ENCODE data around the gene WDR26. TPM values are rescaled to one million over a fixed set of nuclear protein-coding genes. Genes with fewer than 3 reads are reported as not detected.

Gene WDR26
- total RNA-seq, 1 donor from 2014 or later = 105 TPM

DNA sequence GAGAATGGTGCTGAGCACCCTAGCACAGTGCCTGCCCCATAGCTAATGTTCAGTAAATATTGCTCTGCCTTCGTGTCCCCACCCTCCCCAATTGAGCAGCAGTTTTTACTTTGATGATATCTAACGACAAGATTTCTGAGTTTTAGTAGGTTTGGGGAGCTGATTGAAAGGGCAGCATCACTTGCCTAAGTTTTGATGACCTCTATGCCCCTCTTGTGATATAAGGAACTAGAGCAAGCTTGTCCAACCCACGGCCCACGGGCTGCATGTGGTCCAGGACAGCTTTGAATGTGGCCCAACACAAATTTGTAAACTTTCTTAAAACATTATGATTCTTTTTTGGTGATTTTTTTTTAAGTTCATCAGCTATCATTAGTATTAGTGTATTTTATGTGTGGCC is 76.4 kb downstream of the WDR26 start:
- Mint-ChIP-seq H3K9me3 (ENCODE audit: unreplicated experiment) (no peaks in the 10 kb centered on the region), H3K27me3 (ENCODE audit: low read depth, unreplicated experiment) (no peaks in the 10 kb centered on the region), H3K4me3 (ENCODE audit: unreplicated experiment) (peak overlapping the region; percentile 94), H3K27ac (ENCODE audit: unreplicated experiment) (no peak overlapping the region), H3K4me1 (ENCODE audit: low read depth, unreplicated experiment) (peaks cover 16% of the 10 kb centered on the region), H3K36me3 (ENCODE audit: low read depth, unreplicated experiment) (peaks cover 2% of the 10 kb centered on the region)
- peaks cover 56% of the 10 kb centered on the region for H3K79me2 ChIP-seq (ENCODE audit: insufficient read depth, low read length)
- peaks cover 8% of the 10 kb centered on the region for H3K4me1 ChIP-seq (ENCODE audit: insufficient read depth, low read length)
- no peaks in the 10 kb centered on the region for H3K36me3 ChIP-seq (ENCODE audit: insufficient read depth, low read length)
- peak overlapping the region; percentile 84 for H3K4me3 ChIP-seq (ENCODE audit: insufficient read depth, low read depth, low read length)
- no peak overlapping the region for H3K27ac ChIP-seq (ENCODE audit: low read depth, low read length)
- no peaks in the 10 kb centered on the region for H3K27me3 ChIP-seq (ENCODE audit: insufficient read depth, low read length)
- H3K9me3 ChIP-seq (ENCODE audit: insufficient read depth, low read depth, low read length) = no peaks in the 10 kb centered on the region
- H3K4me2 ChIP-seq (ENCODE audit: low read length) = peak overlapping the region; percentile 89
- H2AFZ ChIP-seq (ENCODE audit: low read depth, low read length) = no peak overlapping the region
- TF ChIP-seq, protein P1, sequence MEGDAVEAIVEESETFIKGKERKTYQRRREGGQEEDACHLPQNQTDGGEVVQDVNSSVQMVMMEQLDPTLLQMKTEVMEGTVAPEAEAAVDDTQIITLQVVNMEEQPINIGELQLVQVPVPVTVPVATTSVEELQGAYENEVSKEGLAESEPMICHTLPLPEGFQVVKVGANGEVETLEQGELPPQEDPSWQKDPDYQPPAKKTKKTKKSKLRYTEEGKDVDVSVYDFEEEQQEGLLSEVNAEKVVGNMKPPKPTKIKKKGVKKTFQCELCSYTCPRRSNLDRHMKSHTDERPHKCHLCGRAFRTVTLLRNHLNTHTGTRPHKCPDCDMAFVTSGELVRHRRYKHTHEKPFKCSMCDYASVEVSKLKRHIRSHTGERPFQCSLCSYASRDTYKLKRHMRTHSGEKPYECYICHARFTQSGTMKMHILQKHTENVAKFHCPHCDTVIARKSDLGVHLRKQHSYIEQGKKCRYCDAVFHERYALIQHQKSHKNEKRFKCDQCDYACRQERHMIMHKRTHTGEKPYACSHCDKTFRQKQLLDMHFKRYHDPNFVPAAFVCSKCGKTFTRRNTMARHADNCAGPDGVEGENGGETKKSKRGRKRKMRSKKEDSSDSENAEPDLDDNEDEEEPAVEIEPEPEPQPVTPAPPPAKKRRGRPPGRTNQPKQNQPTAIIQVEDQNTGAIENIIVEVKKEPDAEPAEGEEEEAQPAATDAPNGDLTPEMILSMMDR (IDR thresholded peaks at IDR 0.05; ENCODE audit: insufficient read depth, low read depth, low read length) = no peak
- TF ChIP-seq EZH2 (IDR thresholded peaks at IDR 0.05; ENCODE audit: insufficient read depth, low read length) = no peak
- H4K20me1 ChIP-seq (ENCODE audit: insufficient read depth, low read length) = peaks cover 30% of the 10 kb centered on the region
- FAIRE-seq = no peak
- H3K9ac ChIP-seq (ENCODE audit: low read length) = peak overlapping the region; percentile 80
- no peak for DNase-seq (ENCODE audit: low read depth)

DNA sequence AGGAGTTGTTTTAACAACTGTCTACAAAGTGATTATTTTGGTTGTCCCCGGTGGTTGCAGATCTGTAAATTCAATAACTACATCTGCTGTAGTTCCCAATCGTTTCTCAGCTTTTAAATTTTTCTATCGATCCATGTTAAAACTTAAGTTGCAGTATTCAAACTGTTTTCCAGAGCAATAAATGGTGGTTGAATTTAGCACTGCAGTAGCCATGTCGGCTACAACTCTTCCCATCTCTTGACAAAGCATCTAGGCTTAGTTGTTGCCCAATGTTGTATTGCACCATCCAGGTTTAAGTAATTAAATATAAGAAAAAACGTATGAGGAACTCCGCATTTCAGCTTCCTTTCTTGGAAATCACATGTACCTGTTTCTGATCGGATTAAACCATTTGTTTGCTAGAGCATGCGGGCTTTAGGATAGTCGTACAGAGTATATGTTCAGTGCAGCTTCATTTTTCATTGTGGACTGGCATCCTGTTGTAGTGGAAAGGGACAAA is 76.9 kb downstream of the WDR26 start:
- H3K9ac ChIP-seq (ENCODE audit: low read length) = peak overlapping the region; percentile 80
- peak overlapping the region; percentile 27 for H3K27ac ChIP-seq (ENCODE audit: low read depth, low read length)
- H3K9me3 ChIP-seq (ENCODE audit: insufficient read depth, low read depth, low read length) = no peaks in the 10 kb centered on the region
- H3K36me3 Mint-ChIP-seq (ENCODE audit: low read depth, unreplicated experiment) = no peaks in the 10 kb centered on the region
- FAIRE-seq (no peak), DNase-seq (ENCODE audit: low read depth) (peak; percentile 19)
- no peaks in the 10 kb centered on the region for H3K27me3 ChIP-seq (ENCODE audit: insufficient read depth, low read length)
- peaks cover 51% of the 10 kb centered on the region for H3K79me2 ChIP-seq (ENCODE audit: insufficient read depth, low read length)
- no peak for TF ChIP-seq EZH2 (IDR thresholded peaks at IDR 0.05; ENCODE audit: insufficient read depth, low read length)
- TF ChIP-seq, protein P1 (IDR thresholded peaks at IDR 0.05; ENCODE audit: insufficient read depth, low read depth, low read length) = no peak
- no peaks in the 10 kb centered on the region for H3K27me3 Mint-ChIP-seq (ENCODE audit: low read depth, unreplicated experiment)
- H3K4me2 ChIP-seq (ENCODE audit: low read length) = peak overlapping the region; percentile 89
- no peaks in the 10 kb centered on the region for H3K36me3 ChIP-seq (ENCODE audit: insufficient read depth, low read length)
- H4K20me1 ChIP-seq (ENCODE audit: insufficient read depth, low read length) = peaks cover 25% of the 10 kb centered on the region
- peaks cover 16% of the 10 kb centered on the region for H3K4me1 Mint-ChIP-seq (ENCODE audit: low read depth, unreplicated experiment)
- peak overlapping the region; percentile 94 for H3K4me3 Mint-ChIP-seq (ENCODE audit: unreplicated experiment)
- H3K4me1 ChIP-seq (ENCODE audit: insufficient read depth, low read length) = peaks cover 8% of the 10 kb centered on the region
- no peaks in the 10 kb centered on the region for H3K9me3 Mint-ChIP-seq (ENCODE audit: unreplicated experiment)
- peak overlapping the region; percentile 84 for H3K4me3 ChIP-seq (ENCODE audit: insufficient read depth, low read depth, low read length)
- peak overlapping the region; percentile 88 for H3K27ac Mint-ChIP-seq (ENCODE audit: unreplicated experiment)
- H2AFZ ChIP-seq (ENCODE audit: low read depth, low read length) = peak overlapping the region; percentile 85
